WERI-Rb-1 (cell line): Measurements from ENCODE around the gene SLC52A3.

ENCODE experiments used
- DNase-seq: peaks from one replicate; pipeline ENCODE4 v3.0.0-alpha.2; 2020
- H3K27ac ChIP-seq: fragments of 250-450 bp; sonication (Bioruptor Pico); 2 replicates; pipeline ENCODE4 v1.5.1; 2020; ENCODE audit warnings: mild to moderate bottlenecking, moderate library complexity
- H3K27me3 ChIP-seq: fragments of 250-450 bp; sonication (Bioruptor Pico); 2 replicates; pipeline ENCODE4 v1.5.1; 2021; ENCODE audit warnings: mild to moderate bottlenecking, low read depth, moderate library complexity; ENCODE audit not compliant: insufficient read depth, severe bottlenecking
- H3K36me3 ChIP-seq: fragments of 250-450 bp; sonication (Bioruptor Pico); 2 replicates; pipeline ENCODE4 v1.5.1; 2020; ENCODE audit warnings: mild to moderate bottlenecking, moderate library complexity
- H3K4me3 ChIP-seq: 2 replicates; pipeline ENCODE4 v1.5.1; 2011; ENCODE audit warnings: low read depth, mild to moderate bottlenecking, control low read depth, low read length
- H3K9me3 ChIP-seq: fragments of 250-450 bp; sonication (Bioruptor Pico); 2 replicates; pipeline ENCODE4 v1.5.1; 2021; ENCODE audit warnings: mild to moderate bottlenecking, moderate library complexity; ENCODE audit not compliant: severe bottlenecking
- TF ChIP-seq, protein P1 (sequence below): IDR thresholded peaks from 2 replicates; pipeline ENCODE4 v1.5.1; 2011; ENCODE audit warnings: low read depth, mild to moderate bottlenecking, control low read depth, inconsistent platforms, low read length

Gene SLC52A3

DNA sequence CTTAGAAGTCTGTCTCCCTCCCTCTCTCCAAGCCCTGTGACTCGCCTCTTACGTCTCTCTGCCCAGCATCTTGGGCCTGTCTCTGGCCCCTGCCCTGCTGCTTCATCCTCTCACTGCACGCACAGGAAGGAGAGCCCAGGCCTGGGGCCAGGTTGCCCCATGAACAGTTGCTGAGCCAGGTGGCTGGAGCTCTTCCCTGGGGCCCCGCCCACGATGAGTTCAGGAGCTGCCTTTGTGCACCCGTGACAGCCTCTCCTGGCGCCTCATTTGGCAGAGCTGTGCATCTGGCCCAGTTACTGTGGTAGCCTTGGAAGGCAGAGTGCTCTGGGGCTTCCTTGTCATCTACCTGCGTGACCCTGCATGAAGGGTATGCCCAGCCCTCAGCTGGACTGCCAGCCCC is 44.5 kb downstream of the SLC52A3 start:
- H3K9me3 ChIP-seq, result no peaks in the 10 kb centered on the region
- peak overlapping the region; percentile 10; the same call in 1 of the 2 replicates for H3K27ac ChIP-seq
- DNase-seq, result peak; percentile 73
- TF ChIP-seq, protein P1, sequence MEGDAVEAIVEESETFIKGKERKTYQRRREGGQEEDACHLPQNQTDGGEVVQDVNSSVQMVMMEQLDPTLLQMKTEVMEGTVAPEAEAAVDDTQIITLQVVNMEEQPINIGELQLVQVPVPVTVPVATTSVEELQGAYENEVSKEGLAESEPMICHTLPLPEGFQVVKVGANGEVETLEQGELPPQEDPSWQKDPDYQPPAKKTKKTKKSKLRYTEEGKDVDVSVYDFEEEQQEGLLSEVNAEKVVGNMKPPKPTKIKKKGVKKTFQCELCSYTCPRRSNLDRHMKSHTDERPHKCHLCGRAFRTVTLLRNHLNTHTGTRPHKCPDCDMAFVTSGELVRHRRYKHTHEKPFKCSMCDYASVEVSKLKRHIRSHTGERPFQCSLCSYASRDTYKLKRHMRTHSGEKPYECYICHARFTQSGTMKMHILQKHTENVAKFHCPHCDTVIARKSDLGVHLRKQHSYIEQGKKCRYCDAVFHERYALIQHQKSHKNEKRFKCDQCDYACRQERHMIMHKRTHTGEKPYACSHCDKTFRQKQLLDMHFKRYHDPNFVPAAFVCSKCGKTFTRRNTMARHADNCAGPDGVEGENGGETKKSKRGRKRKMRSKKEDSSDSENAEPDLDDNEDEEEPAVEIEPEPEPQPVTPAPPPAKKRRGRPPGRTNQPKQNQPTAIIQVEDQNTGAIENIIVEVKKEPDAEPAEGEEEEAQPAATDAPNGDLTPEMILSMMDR, result no peak
- no peaks in the 10 kb centered on the region for H3K36me3 ChIP-seq
- no peak overlapping the region for H3K4me3 ChIP-seq
- H3K27me3 ChIP-seq, result no peaks in the 10 kb centered on the region

DNA sequence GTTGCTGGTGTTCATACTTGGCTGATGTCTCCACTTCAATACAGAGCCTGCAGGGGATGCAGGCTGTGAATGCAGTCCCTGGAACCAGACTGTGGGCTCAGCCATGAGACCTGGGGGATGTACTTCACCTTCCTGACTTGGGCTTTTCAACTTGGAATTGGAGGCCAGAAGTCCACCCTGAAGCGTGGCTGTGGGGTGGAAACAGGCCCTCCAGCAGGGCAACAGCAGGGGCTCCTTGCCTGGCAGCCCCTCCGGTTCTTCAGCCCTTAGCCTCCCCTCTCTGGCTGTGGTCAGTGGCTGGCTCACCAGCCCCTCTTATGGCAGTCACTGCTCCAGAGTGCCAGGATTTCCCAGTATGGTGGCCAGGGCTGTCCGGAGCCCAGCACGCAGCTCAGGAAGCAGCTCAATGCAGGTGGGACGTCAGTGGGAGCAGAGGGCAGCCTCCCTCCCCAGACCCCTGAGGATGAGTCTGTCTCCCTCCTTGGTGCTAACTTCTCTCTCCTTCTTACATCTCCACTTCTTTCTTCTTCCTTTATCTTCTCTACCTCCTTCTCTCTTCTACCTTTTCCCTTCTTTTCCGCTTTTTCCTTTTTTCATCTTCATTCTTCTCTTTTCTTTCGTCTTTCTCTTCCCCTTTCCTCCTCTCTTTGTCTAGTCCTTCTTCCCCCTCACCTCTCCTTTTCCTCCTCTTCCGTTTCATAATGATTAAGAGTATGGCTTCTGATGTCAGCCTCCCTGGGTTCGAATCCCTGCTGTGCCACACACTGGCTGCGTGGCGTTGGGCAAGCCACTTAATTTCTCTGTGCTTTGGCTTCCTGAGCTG is 45.3 kb downstream of the SLC52A3 start:
- Histone ChIP-seq H3K4me3 (no peak overlapping the region), H3K27ac (no peak overlapping the region), H3K36me3 (no peaks in the 10 kb centered on the region), H3K9me3 (no peaks in the 10 kb centered on the region), H3K27me3 (no peaks in the 10 kb centered on the region)
- DNase-seq, result no peak
- TF ChIP-seq, protein P1, result no peak

DNA sequence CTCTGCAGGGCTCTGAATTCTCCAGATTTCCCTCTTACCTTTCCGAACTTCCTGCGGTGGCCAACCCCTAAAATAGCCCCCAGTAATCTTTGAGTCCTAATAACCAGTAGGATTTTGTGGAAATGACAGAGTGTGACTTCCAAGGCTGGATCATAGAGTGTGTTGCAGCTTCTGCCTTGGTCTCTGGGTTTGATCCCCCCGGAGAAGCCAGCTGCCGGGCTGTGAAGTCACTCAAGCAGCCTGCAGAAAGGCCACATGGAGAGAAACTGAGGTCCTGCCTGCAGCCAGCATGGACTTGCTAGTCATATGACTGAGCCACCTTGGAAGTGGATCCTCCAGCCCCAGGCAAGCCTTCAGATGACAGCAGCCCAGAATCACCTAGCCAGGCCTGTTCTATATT is 46.4 kb downstream of the SLC52A3 start:
- Histone ChIP-seq H3K27me3 (no peaks in the 10 kb centered on the region), H3K27ac (no peak overlapping the region), H3K4me3 (no peak overlapping the region), H3K36me3 (no peaks in the 10 kb centered on the region), H3K9me3 (no peaks in the 10 kb centered on the region)
- TF ChIP-seq, protein P1, result no peak
- DNase-seq, result no peak

DNA sequence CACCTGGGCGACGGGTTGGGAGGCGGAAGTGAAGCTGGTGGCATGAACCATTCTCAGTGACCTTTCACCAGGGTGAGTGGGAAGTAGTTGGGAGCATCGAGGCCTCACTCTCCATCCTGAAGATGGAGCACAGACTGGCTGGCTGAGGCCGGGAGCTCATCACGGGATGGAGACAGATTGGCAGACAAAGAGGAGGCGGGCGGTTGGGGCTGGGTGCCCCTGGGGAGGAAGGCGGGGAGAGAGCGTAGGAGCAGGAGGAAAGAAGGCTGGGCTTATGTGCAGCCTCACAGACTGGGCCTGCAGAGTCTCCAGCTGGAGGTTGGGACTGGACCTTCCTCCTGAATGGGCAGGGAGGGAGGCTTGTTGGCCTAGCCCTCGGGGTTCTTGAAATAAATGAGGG is 48.5 kb downstream of the SLC52A3 start:
- no peaks in the 10 kb centered on the region for H3K27me3 ChIP-seq
- no peak overlapping the region for H3K27ac ChIP-seq
- H3K9me3 ChIP-seq, result no peaks in the 10 kb centered on the region
- no peaks in the 10 kb centered on the region for H3K36me3 ChIP-seq
- H3K4me3 ChIP-seq, result no peak overlapping the region
- TF ChIP-seq, protein P1, result no peak
- peak; percentile 43 for DNase-seq

DNA sequence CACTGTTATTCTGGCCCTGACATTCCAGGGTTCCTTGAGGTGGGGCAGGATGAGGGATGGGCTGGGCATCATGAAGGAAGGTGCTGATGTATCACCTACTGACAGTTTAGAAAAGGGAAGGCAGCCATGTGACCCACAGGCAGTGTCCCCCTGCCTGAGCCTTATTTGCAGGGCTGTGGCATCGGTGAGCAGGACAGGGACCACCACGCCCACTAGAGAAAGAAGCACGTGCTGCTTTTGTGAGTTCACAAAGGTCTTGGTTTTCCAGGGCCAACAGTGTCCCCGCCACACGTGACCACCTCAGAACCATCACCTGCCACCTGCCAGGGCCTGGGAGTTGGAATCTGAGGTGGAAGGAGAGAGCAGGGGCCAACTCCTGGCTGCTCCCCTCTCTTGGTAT is 49.2 kb downstream of the SLC52A3 start:
- H3K27me3 ChIP-seq, result no peaks in the 10 kb centered on the region

More for the DNA sequence above, 49.2 kb downstream of the SLC52A3 start:
- TF ChIP-seq, protein P1, result no peak
- no peak for DNase-seq
- no peaks in the 10 kb centered on the region for H3K36me3 ChIP-seq
- no peak overlapping the region for H3K27ac ChIP-seq
- no peak overlapping the region for H3K4me3 ChIP-seq
- H3K9me3 ChIP-seq, result no peaks in the 10 kb centered on the region
